CD14-positive monocyte (primary cell): ENCODE data around the gene HEBP2. TPM values are rescaled to one million over a fixed set of nuclear protein-coding genes. Genes with fewer than 3 reads are reported as not detected.

ENCODE experiments used
- DNase-seq, 3 donors: peaks; one replicate each; pipeline ENCODE4 v3.0.0-alpha.2; 2011 to 2022
- H2AFZ ChIP-seq: 2 replicates; pipeline ENCODE4 v1.6.0; 2012; ENCODE audit warnings: mild to moderate bottlenecking, low read depth, low read length, inconsistent platforms; ENCODE audit not compliant: insufficient read depth, poor library complexity, severe bottlenecking
- H3K27ac ChIP-seq, 2 donors: 1 replicate in 1 of 2; 2 replicates in 1 of 2; pipeline ENCODE4 v1.5.1; 2012 to 2013; ENCODE audit warnings: low read length in 2 of 2, control low read depth in 1 of 2, inconsistent platforms in 1 of 2, low read depth in 1 of 2, mild to moderate bottlenecking in 1 of 2
- H3K27me3 ChIP-seq, 2 donors: one replicate each; pipeline versions ENCODE4 v1.6.0 to v1.6.1; 2011 to 2013; ENCODE audit warnings: low read length in 2 of 2; ENCODE audit not compliant: control insufficient read depth in 2 of 2, insufficient read depth in 2 of 2
- H3K36me3 ChIP-seq, 2 donors: replicated peaks in 1 of 2; 1 replicate in 1 of 2; 2 replicates in 1 of 2; pipeline versions ENCODE4 v1.5.1 to v1.6.1; 2012 to 2013; ENCODE audit warnings: low read length in 2 of 2, control low read depth in 1 of 2, inconsistent platforms in 1 of 2, mild to moderate bottlenecking in 1 of 2; ENCODE audit not compliant: insufficient read depth in 2 of 2, control insufficient read depth in 1 of 2
- H3K4me1 ChIP-seq, 2 donors: 1 replicate in 1 of 2; 2 replicates in 1 of 2; pipeline versions ENCODE4 v1.5.1 to v1.6.1; 2012 to 2013; ENCODE audit warnings: low read length in 2 of 2, control low read depth in 1 of 2, inconsistent platforms in 1 of 2, mild to moderate bottlenecking in 1 of 2, moderate library complexity in 1 of 2; ENCODE audit not compliant: insufficient read depth in 2 of 2, control insufficient read depth in 1 of 2
- H3K4me2 ChIP-seq: replicated peaks from 2 replicates; pipeline ENCODE3; 2012; ENCODE audit warnings: low read length, moderate library complexity, mild to moderate bottlenecking; ENCODE audit not compliant: poor library complexity, severe bottlenecking; ENCODE audit errors: extremely low read depth
- H3K4me3 ChIP-seq, 3 experiments: fragments of 200-600 bp in 1 of 3; sonication (generic) in 1 of 3; replicated peaks in 1 of 3; 1 replicate in 2 of 3; 2 replicates in 1 of 3; pipeline ENCODE4 v1.5.1; 2011 to 2013; ENCODE audit warnings: low read length in 3 of 3, mild to moderate bottlenecking in 3 of 3, control low read depth in 2 of 3, low read depth in 2 of 3, inconsistent platforms in 1 of 3, moderate library complexity in 1 of 3
- H3K79me2 ChIP-seq: 2 replicates; pipeline ENCODE4 v1.6.0; 2012; ENCODE audit warnings: mild to moderate bottlenecking, control low read depth, inconsistent platforms, low read length, moderate library complexity; ENCODE audit not compliant: insufficient read depth
- H3K9ac ChIP-seq: 2 replicates; pipeline ENCODE4 v1.6.0; 2017; ENCODE audit warnings: low read length, mild to moderate bottlenecking; ENCODE audit not compliant: insufficient read depth, poor library complexity, severe bottlenecking
- H3K9me3 ChIP-seq, 2 donors: replicated peaks in 1 of 2; 1 replicate in 1 of 2; 2 replicates in 1 of 2; pipeline versions ENCODE4 v1.5.1 to v1.6.1; 2012 to 2013; ENCODE audit warnings: low read length in 2 of 2, control low read depth in 1 of 2; ENCODE audit not compliant: control insufficient read depth in 1 of 2, insufficient read depth in 1 of 2
- H4K20me1 ChIP-seq: 2 replicates; pipeline ENCODE4 v1.6.0; 2012; ENCODE audit warnings: mild to moderate bottlenecking, low read length, control low read depth, moderate library complexity; ENCODE audit not compliant: insufficient read depth
- H3K27ac Mint-ChIP-seq, 7 donors: one replicate each; pipeline ENCODE4 v1.8.0; 2020; ENCODE audit warnings: mild to moderate bottlenecking in 7 of 7, mixed read lengths in 7 of 7, moderate library complexity in 6 of 7, inconsistent platforms in 2 of 7
- H3K27me3 Mint-ChIP-seq, 3 donors: one replicate each; pipeline ENCODE4 v1.8.0; 2021 to 2022; ENCODE audit warnings: low read depth in 3 of 3, mild to moderate bottlenecking in 3 of 3, mixed read lengths in 3 of 3, moderate library complexity in 3 of 3, inconsistent platforms in 1 of 3
- H3K36me3 Mint-ChIP-seq, 2 donors: one replicate each; pipeline ENCODE4 v1.8.0; 2020; ENCODE audit warnings: mixed read lengths in 2 of 2, inconsistent platforms in 1 of 2, mild to moderate bottlenecking in 1 of 2
- H3K4me1 Mint-ChIP-seq: one replicate; pipeline ENCODE4 v1.8.0; 2020; ENCODE audit warnings: mild to moderate bottlenecking, mixed read lengths
- H3K4me3 Mint-ChIP-seq, 2 donors: one replicate each; pipeline ENCODE4 v1.8.0; 2020; ENCODE audit warnings: mild to moderate bottlenecking in 2 of 2, mixed read lengths in 2 of 2, moderate library complexity in 1 of 2
- H3K9me3 Mint-ChIP-seq, 7 donors: one replicate each; pipeline ENCODE4 v1.8.0; 2020 to 2022; ENCODE audit warnings: mixed read lengths in 7 of 7, mild to moderate bottlenecking in 6 of 7, moderate library complexity in 6 of 7, inconsistent platforms in 2 of 7
- WGBS: methylation state at CpG from one replicate; pipeline ENCODE4 v1.1.5; 2013; ENCODE audit warnings: missing lambda C conversion rate; ENCODE audit not compliant: insufficient coverage; 5-methylcytosine and 5-hydroxymethylcytosine counted together
- intact Hi-C, 2 donors: fragments of 100-400 bp; cut with micrococcal nuclease; formaldehyde crosslinking; loops; one replicate each; pipeline versions ENCODE4 v1.15.0 to v1.15.1; 2023
- polyA plus RNA-seq, 3 donors: library from polyadenylated mRNA; depleted of rRNA in 1 of 3; unstranded in 2 of 3; stranded (reverse) in 1 of 3; fragments of 300-500 nt in 2 of 3; fragments of >200 nt in 1 of 3; fragmentation: Illumina TruSeq in 2 of 3; gene quantifications; 1 replicate in 2 of 3; 2 replicates in 1 of 3; pipeline ENCODE4 v1.2.3, GENCODE V29; 2012 to 2021
- TF ChIP-seq, protein P1 (sequence below): fragments of 200-600 bp; IDR thresholded peaks from one replicate; pipeline ENCODE4 v1.8.0; 2022; ENCODE audit warnings: antibody characterized with exemption, mild to moderate bottlenecking

HEBP2 gene
- polyA plus RNA-seq, 3 donors: 17.0 to 97.5 (median 96.8) TPM

DNA sequence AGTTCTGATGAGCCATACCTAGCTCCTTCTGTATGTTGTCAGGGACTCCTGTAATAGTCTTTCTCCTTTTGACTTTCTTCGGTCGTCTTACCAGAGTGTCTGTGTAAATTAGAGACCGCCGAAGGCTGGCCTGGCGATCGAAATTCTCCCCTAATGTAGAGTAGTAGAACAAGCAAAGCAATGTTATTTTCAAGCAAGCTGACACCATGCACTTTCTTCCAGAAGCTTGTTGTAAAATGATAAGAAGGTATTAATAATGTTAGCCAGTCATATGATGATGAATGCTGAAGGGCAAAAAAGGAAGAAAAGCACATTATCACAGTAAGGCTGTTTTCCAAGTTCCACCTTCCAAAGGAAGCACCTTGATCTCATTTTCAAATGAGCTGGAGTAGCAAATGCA is 37.9 kb downstream of the HEBP2 start:
- H3K4me1 Mint-ChIP-seq: peaks cover 7% of the 10 kb centered on the region
- DNase-seq: no peak
- peaks cover 0 to 9% of the 10 kb centered on the region in 2 donors for H3K4me1 ChIP-seq
- peaks cover 0 to 3% (median 0%) of the 10 kb centered on the region in 7 donors for H3K9me3 Mint-ChIP-seq
- 60% methylated on average over 2 of the region's 6 CpGs for WGBS
- no peaks in the 10 kb centered on the region for H3K36me3 ChIP-seq
- H3K4me2 ChIP-seq: no peak overlapping the region
- no peak overlapping the region for H3K4me3 ChIP-seq
- no peak overlapping the region for H3K9ac ChIP-seq
- H3K79me2 ChIP-seq: no peaks in the 10 kb centered on the region
- H4K20me1 ChIP-seq: no peaks in the 10 kb centered on the region
- intact Hi-C loops: no loop called here
- H3K27me3 ChIP-seq: no peaks in the 10 kb centered on the region
- peak overlapping the region in 1 of 7 donors; percentile 50 for H3K27ac Mint-ChIP-seq
- no peak overlapping the region for H2AFZ ChIP-seq
- TF ChIP-seq, protein P1, sequence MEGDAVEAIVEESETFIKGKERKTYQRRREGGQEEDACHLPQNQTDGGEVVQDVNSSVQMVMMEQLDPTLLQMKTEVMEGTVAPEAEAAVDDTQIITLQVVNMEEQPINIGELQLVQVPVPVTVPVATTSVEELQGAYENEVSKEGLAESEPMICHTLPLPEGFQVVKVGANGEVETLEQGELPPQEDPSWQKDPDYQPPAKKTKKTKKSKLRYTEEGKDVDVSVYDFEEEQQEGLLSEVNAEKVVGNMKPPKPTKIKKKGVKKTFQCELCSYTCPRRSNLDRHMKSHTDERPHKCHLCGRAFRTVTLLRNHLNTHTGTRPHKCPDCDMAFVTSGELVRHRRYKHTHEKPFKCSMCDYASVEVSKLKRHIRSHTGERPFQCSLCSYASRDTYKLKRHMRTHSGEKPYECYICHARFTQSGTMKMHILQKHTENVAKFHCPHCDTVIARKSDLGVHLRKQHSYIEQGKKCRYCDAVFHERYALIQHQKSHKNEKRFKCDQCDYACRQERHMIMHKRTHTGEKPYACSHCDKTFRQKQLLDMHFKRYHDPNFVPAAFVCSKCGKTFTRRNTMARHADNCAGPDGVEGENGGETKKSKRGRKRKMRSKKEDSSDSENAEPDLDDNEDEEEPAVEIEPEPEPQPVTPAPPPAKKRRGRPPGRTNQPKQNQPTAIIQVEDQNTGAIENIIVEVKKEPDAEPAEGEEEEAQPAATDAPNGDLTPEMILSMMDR: no peak
- no peaks in the 10 kb centered on the region for H3K9me3 ChIP-seq
- H3K4me3 Mint-ChIP-seq: no peak overlapping the region
- H3K36me3 Mint-ChIP-seq: peaks cover 0 to 7% of the 10 kb centered on the region in 2 donors
- H3K27ac ChIP-seq: no peak overlapping the region
- H3K27me3 Mint-ChIP-seq: peaks cover 0 to 1% (median 0%) of the 10 kb centered on the region in 3 donors

DNA sequence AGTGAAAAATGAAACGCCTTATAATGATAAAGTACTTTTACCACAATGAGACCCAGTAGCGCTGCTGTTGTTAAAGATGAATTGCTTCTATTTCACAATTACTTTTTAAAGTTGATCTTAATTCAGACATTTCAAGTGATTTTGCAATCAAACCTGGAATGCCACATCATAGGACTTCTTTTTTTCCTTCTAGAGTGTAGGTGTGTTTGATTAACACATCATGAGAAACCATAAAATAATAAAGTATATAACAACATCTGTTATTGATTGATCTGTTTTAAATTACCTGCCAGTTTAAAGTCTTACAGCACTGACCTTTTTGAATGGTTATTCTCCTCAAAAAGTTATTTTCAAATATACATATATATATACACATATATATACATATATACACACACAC is 38.6 kb downstream of the HEBP2 start:
- H3K4me1 Mint-ChIP-seq: peaks cover 7% of the 10 kb centered on the region
- no peak overlapping the region for H3K4me3 Mint-ChIP-seq
- Histone ChIP-seq H3K36me3 (no peaks in the 10 kb centered on the region), H3K9me3 (no peaks in the 10 kb centered on the region), H3K4me1 (peaks cover 0 to 9% of the 10 kb centered on the region in 2 donors), H3K27me3 (no peaks in the 10 kb centered on the region), H3K79me2 (no peaks in the 10 kb centered on the region), H3K4me3 (no peak overlapping the region), H3K27ac (no peak overlapping the region), H4K20me1 (no peaks in the 10 kb centered on the region), H3K4me2 (no peak overlapping the region), H2AFZ (no peak overlapping the region), H3K9ac (no peak overlapping the region)
- peaks cover 0 to 1% (median 0%) of the 10 kb centered on the region in 3 donors for H3K27me3 Mint-ChIP-seq
- no peak for DNase-seq
- WGBS: no CpG with 5 or more reads among the region's 2 CpGs
- TF ChIP-seq, protein P1: no peak
- peaks cover 0 to 3% (median 0%) of the 10 kb centered on the region in 7 donors for H3K9me3 Mint-ChIP-seq
- intact Hi-C loops: no loop called here
- H3K36me3 Mint-ChIP-seq: peaks cover 0 to 7% of the 10 kb centered on the region in 2 donors
- H3K27ac Mint-ChIP-seq: no peak overlapping the region
